ENCODE measurements around the gene IL21R.
"Not testable (repeated sequence)": the region's sequence is repeated elsewhere in the genome, so short reads cannot be mapped to it uniquely, and the experiment has no call there.

IL21R gene

DNA sequence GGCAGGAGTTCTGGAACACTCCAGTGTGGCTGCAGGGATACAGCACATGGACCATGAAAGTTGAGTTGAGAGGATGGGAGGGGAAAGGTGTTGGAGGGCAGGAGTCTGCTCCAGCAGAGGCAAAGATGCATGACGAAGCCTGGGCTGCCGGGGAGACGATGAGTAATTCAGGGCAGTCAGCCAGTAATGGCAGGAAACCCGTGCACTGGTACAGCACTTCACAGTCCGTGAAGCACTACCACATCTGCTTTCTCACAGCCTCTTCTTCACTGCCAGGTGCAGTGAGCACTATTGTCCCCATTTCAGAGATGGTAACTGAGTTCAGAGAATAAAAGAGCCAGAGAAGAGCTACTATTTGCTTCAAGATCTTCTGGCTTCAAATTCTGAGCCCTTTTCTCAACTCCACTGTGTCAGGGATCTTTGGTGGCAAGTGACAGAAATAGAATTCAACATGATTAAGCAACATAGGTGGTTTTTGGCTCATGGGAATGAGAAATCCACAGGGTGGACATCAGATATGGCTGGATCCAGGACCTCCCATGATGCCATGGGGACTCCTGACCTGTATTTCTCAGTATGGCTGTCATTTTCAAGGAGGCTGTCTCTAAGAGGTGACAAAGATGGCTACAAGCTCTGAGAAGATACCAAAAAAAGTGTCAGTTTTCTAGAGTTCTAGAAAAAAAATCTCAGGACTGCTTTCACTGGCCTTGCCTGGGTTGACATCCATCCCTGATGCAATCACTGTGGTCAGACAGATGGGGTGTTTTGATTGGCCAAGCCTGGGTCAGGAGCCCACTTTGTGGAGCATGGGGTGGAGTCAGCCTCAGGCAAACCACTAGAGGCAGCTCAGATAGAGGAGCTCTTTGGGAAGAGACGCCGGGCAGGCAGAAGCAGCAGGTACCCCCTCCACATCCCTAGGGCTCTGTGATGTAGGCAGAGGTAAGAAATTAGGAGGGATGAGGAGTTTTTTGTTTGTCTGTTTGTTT lies 24.7 kb downstream of the IL21R start:
- peak in 3 of 58 donors; percentile 8 to 26 (median 14) for DNase-seq

DNA sequence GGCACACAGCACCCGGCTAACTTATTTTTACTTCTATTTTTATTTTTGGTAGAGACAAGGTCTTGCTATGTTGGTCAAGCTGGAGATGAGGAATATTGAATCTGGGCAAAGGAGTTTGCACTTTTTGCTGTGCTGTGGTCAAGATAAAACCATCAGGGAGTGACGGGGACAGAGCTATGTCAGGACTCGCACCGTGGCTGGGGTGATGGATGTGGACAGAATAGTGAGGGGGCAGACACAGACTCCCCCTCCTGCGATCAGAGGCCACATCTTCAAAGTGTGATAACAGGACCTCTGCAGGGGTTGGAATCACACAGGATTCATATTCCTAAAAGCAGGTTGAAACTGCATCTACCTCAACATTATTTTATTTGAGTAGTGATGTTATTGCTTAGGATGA lies 25.6 kb downstream of the IL21R start:
- no peak for DNase-seq

DNA sequence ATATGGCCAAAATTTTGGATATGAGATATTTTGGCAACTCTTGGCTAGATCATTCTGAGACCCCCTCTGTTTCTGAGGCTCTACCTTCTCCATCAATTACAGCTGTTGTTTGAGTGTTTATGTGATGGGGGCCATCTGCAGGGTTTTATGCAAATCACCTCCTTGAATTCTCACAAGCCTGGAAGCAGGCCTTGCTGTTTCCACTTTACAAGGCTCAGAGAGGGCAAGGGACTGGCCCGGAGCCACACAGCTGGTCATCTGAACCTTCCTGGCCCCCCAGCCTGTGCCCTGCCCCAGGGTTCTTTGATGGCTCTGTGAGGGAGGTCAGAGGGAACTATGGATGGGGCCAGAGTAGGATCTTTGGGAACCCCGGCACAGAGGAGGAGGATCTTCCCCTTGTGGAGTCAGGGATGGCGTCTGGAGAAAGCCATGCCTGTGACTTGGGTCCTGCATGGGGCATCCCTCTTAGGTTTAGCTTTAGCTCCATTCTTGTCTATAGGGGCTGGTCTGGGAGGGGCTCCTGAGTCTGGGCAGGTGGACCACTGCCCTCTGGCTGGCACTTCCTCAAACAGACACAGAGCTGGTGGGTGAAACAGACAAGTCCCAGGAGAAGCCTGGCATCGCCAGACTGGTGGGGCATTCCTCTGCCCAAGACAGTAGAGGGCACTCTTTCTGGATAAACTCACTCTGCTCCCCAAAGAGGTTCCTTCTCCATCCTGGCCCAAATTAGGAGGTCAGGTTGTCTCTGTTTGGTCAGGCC lies 26.2 kb downstream of the IL21R start:
- DNase-seq = no peak

DNA sequence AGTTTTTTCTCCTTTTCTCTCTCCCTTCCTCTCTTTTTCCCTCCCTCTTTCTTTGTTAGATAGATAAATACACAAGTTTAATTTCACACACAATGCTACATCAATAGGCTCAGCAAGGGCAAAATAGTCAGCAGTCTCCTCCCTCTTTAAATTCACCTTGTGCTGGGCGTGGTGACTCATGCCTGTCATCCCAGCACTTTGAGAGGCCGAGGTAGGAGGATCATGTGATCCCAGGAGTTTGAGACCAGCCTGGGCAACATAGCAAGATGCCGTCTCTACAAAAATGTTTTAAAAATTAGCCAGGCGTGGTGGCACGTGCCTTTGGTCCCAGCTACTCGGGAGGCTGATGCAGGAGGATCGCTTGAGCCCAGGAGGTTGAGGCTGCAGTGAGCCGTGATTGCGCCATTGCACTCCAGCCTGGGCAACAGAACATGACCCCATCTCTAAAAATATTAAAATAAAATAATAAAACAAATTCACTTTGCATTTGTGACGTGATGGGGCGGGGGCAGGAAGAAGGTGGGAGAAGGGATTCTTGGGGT lies 27.4 kb downstream of the IL21R start:
- no peak for DNase-seq

DNA sequence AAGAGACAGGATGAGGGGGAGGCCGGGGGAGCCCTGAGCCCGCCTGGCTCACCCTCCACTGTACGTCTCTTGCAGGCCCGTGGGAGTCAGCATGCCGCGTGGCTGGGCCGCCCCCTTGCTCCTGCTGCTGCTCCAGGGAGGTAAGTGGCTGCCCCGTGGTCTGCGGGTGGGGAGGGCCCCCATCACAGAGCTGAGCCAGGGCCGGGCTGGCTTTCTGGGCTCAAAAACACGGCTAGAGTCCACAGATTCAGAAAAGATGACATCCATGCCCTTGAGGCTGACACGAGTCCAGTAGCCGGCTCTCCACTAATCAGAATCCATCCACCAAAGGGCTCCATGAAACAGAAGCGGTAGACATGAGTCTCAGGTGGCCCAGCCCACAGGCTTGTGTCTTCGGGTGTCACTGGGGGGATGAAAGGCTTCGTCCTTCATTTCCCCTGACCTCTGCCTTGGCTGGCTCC lies 28.0 kb downstream of the IL21R start:
- no peak for DNase-seq

DNA sequence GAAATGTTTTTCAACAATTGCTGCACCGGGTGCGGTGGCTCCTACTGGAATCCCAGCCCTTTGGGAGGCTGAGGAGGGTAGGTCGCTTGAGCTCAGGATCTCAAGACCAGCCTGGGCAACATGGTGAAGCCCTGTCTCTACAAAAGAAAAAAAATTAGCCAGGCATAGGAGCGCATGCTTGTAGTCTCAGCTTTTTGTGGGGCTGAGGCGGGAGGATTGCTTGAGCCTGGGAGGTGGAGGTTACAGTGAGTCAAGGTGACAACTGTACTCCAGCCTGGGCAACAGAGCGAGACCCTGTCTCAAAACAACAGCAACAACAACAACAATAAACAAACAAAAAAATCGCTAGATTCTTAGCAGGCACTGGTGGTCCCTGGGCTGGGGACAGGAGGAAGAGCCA lies 28.5 kb downstream of the IL21R start:
- DNase-seq = no peak

DNA sequence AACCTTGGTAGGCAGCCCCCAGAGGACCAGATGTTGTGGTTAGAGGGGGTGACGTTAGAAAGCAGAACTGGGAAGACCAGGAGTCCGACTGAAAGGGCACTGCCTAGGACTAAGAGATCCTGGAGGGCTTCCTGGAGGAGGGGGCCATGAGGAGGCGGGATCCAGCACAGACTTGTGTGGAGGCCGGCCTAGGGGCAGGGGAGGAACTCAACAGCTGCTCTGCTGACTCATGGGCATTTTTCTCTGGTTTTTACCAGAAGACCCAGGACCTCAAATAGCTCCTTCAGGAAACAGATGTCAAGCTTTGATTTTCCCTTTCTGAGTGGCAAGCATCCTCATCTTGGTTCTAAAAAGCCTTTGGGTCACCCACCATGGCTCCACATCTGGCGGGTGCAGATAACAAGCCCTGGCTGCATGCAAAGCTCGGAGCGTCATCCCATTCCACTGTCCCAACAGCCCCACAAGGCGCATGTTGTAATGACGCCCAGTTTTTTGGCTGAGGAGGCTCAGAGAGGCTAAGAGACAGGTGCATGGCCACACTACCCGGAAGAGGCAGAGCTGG lies 29.0 kb downstream of the IL21R start:
- no peak for DNase-seq

DNA sequence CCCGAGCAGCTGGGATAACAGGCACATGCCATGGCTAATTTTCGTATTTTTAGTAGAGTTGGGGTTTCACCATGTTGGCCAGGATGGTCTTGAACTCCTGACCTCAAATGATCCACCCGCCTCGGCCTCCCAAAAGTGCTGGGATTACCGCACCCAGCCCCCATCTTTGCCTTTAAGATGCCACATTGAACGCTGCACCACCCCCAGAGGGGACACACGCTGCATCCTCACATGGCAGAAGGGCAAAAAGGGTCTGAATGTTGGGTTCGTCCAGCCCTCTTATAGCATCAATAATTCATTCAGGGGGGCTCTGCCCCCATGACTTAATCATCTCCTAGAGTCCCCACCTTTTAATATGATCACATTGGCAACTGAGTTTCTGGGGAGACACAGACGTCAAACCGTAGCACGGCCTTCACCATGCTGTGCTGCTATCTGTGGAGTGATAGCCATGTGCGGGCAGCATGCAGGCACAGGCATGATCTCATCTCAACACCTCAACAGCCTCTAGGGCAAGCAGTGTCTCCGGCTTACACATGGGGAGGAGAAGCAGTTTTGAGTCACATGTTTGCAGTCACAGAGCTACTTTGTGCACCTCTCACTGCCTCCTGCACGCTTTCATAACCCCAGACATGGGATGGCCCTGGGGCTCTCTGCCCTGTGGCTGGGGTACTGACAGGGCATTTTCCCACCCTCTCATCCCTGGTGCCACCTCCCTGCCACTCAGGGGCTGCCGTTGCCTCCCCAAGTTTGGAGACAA lies 30.0 kb downstream of the IL21R start:
- no peak for DNase-seq

DNA sequence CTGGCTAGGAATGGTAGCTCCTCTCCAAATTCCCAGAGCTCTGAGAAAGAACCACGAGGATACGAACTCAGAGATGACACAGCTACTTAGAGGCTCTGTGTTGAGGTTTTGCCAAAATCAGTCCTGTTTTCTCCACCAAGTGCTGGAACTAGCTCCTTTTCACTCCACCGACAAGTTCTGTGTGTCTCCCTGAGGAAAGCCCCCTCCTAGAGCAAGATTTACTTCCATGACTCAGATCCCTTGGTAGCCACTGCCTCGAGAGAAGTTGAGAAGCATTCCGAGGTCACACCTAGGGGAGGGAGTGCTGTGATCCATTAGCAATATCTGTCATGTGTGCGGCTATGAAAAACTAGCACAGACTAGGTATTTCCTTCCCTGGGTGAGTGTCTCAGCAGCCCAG lies 30.6 kb downstream of the IL21R start:
- DNase-seq = no peak

DNA sequence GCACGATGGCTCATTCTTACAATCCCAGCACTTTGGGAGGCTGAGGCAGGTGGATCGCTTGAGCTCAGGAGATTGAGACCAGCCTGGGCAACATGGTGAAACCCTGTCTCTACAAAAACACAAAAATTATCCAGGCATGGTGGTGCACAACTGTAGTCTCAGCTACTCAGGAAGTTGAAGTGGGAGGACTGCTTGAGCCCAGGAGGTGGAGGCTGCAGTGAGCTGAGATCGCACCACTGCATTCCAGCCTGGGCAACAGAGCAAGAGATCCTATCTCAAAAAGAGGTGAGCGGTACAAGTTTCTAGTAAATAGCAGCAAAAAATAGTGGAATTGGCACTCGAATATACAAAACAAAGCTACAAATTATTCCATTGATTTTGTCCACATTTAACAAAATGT lies 31.2 kb downstream of the IL21R start:
- DNase-seq = not testable (repeated sequence)

DNA sequence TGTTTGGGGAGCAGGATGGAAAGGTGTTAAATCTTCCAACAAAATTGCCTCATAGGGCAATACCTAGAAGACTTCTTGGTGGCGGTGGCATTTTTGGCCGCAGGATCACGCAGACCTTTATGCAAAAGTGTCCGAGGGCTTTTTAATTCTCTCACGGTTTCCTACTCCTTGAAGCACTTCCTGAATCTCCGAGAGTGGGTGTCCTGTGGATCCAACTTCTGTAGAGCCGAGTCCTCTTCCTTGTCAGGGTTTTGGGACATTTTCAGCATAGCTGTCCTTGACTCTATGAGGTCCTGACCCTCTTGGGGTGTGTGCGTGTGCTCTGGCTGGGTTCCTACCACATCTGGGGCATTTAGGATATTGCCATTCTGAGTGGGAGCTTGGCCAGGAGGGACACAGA lies 31.7 kb downstream of the IL21R start:
- DNase-seq = no peak

DNA sequence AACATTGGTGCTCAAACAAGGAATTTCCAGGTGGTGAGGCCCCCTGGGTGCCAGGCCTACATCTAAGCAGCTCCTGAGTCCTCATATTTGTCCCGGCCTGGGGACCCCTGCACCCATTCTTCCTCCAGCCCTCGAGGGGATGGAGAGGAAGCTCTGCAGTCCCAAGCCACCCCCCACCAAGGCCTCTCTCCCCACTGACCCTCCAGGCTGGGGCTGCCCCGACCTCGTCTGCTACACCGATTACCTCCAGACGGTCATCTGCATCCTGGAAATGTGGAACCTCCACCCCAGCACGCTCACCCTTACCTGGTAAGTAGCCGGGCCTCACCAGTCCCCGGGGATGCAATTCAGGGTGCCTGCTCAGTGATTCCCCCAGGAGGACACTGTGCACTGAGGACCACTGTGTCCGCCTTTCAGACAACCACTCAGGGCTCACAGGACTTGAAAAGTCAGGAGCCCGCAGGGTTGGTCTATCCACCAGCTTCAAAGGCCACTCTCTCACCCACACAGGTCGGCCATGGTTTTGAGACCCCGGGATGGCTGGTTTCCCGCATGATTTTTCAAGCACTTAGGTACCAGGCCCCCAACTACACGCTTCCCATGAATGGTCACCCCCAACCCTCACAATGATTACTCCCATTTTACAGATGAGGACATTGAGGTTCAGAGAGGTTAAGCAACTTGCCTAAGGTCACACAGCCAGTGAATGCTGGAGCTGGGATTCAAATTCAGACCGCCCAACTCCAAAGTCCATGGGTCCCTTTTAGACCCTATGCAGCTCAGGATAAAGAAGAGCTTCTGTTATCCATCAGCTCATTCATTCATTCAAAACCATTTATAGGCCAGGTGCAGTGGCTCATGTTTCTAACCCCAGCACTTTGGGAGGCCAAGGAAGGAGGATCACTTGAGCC lies 32.4 kb downstream of the IL21R start:
- DNase-seq = no peak

DNA sequence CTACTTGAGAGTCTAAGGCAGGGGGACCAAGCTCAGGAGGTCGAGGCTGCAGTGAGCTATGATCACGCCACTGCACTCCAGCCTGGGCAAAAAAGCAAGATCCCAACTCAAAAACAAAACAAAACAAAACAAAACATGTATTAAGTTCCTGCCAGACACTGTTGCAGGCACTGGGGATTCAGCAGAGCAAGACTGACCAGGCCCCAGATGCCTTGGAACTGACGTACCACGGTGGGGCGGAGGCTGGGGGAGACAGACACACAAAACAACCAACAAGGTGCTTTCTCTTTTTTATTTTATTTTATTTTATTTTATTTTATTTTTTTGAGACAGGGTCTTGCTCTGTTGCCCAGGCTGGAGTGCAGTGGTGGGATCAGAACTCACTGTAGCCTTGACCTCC lies 33.2 kb downstream of the IL21R start:
- DNase-seq = not testable (repeated sequence)

DNA sequence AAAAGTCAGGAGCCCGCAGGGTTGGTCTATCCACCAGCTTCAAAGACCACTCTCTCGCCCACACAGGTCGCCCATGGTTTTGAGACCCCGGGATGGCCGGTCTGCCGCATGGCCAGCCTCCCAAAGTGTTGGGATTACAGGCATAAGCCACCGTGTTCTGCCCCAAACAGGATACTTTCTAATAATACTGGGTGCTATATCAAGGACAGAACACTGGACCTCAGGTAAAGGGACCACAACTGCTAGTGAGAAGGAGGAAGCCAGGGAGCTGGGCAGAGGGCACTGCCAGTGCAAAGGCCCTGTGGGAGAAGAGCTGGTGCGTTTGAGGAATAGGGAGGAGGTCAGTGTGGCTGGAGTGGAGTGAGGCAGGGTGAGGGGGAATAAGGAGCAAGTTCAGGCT lies 34.1 kb downstream of the IL21R start:
- no peak for DNase-seq

DNA sequence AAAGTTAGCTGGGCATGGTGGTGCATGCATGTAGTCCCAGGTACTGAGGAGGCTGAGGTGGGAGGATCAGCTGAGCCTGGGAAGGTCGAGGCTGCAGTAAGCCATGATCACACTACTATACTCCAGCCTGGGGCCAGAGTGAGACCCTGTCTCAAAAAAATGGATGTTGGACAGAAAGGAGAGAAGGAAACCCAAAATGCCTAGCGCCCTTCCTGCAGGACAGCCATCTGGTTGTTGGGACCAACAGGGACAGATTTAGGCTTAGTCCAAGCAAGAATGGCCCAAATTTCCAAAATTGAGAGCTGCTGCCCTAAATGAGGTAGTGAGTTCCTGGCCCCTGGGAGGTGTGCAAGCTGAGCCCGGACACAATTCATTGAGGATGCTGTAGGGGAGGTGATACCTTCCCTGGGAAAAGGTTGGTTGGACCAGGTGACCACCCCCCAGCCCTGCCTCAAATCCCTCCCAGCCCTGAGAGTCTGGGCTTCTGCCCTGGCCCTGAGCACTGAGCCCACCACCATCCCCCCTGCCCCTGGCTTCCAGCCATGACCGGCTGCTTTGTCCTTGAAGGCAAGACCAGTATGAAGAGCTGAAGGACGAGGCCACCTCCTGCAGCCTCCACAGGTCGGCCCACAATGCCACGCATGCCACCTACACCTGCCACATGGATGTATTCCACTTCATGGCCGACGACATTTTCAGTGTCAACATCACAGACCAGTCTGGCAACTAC lies 35.1 kb downstream of the IL21R start:
- no peak for DNase-seq

DNA sequence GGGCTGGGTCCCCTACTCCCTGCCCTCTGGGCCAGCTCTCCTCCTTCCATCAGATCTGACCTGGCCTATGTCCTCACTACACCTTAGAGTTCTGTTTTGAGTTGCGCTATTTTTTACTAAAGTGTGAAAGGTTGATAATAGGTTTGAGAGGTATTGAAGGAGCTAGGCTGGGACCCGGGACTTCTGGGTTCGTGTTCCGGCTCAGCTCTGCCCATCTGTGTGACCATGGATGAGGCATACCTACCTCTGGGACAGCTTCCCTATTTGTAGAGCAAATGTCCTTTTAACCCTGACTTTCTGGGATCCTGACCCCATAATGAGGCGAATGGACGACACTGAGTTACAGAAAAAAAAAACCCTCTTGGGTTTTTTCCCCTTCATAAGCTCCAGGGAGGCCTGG lies 36.0 kb downstream of the IL21R start:
- DNase-seq = no peak

DNA sequence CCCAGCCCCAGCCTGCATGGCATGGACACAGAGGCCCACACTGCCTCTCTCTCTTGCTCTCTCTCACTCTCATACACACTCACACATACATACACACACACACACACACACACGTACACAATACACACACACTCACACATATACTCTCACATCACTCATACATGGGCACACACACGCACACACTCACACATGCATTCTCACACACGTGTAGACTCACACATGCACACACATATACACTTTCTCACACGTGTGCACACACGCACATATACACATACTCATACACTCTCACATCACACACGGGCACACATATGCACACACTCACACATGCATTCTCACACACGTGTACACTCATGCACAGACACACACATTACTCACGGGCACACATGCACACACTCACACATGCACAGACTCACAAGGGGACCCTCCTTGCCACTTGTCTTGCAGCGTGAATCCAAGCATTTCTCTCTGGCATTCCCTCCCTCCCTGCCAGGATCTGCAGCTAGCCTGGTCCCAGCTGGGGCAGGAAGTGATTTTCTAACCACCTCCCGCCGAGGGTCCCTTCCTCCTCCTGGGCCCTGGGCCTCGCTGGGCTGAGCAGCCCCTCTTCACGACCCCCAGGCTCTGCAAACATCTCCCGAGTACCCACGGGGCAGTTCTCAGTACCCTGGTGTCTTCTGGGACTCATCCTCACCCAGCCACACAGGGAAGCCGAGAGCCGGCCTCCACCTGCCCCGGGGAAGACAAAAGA lies 37.5 kb downstream of the IL21R start:
- DNase-seq = no peak

DNA sequence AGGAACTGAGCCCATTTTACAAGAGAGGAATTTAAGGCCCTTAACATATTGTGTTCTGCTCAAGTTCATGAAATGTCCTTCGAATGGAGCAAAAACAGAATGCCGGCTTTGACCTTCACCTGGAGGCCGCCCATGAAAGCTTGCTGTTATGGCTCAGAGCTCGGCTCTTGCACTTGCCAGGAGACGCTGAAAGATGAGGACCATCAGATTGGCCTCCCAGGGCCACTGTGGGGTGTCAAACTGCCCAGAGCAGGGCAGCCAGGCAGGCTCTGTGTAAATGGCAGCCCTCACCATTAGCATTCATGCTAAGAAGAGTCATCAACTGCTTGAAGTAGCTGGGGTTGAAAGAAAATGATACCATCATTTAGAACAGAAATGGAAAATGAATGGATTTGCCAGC lies 39.3 kb downstream of the IL21R start:
- no peak for DNase-seq

All from anterior cingulate cortex (tissue), 58 donors.